Esophagus muscularis mucosa (tissue), 4 donors: ENCODE data around the gene OTOF.

Experiments
- EP300 ChIP-seq: sonication (generic); formaldehyde crosslinking; IDR thresholded peaks from one replicate; pipeline ENCODE4 v1.6.1; 2017; ENCODE audit warnings: antibody characterized with exemption
- POLR2A ChIP-seq: fragments of 450-650 bp; IDR thresholded peaks from one replicate; pipeline ENCODE4 v1.6.1; 2017; ENCODE audit warnings: antibody characterized with exemption, moderate library complexity, mild to moderate bottlenecking, low read depth
- POLR2AphosphoS5 ChIP-seq, 2 donors: sonication (generic); formaldehyde crosslinking; IDR thresholded peaks; one replicate each; pipeline ENCODE4 v1.6.1; 2017; ENCODE audit warnings: antibody characterized with exemption in 2 of 2
- TF ChIP-seq, protein P1 (sequence below), 3 experiments: fragments of 200-600 bp in 2 of 3; fragments of 450-650 bp in 1 of 3; sonication (generic) in 2 of 3; IDR thresholded peaks; one replicate each; pipeline ENCODE4 v1.5.1; 2017 to 2019; ENCODE audit warnings: antibody characterized with exemption in 3 of 3, mild to moderate bottlenecking in 2 of 3, moderate library complexity in 1 of 3

DNA sequence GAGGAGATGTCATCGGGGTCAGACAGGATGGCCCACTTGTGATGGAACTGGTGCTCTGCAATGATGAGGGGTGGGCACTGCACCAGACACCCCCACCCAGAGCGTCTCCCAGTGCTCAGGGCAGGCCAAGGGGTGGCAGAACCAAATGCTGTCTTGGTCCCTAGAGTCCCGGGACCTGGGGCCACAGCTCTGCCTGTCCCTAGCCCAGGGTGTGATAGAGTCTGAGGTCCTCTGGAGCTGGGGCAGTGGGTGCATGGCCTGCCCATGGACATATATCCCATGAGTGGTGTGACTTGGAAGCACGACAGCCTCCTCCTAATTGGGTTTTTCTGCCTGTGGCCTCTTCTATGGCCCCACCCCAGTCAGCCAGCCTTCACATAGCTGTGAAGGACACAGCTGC lies 6.7 kb upstream of the OTOF start:
- no peak for TF ChIP-seq EP300
- TF ChIP-seq, protein P1, sequence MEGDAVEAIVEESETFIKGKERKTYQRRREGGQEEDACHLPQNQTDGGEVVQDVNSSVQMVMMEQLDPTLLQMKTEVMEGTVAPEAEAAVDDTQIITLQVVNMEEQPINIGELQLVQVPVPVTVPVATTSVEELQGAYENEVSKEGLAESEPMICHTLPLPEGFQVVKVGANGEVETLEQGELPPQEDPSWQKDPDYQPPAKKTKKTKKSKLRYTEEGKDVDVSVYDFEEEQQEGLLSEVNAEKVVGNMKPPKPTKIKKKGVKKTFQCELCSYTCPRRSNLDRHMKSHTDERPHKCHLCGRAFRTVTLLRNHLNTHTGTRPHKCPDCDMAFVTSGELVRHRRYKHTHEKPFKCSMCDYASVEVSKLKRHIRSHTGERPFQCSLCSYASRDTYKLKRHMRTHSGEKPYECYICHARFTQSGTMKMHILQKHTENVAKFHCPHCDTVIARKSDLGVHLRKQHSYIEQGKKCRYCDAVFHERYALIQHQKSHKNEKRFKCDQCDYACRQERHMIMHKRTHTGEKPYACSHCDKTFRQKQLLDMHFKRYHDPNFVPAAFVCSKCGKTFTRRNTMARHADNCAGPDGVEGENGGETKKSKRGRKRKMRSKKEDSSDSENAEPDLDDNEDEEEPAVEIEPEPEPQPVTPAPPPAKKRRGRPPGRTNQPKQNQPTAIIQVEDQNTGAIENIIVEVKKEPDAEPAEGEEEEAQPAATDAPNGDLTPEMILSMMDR (IDR thresholded peaks at IDR 0.05), result no peak
- no peak for TF ChIP-seq POLR2AphosphoS5 (IDR thresholded peaks at IDR 0.05)
- no peak for TF ChIP-seq POLR2A
